T47D (cell line): Measurements from ENCODE around the gene DUSP15.

Source experiments
- DNase-seq, 2 experiments: peaks; one replicate each; pipeline versions ENCODE4 v3.0.0 to v3.0.0-alpha.2; 2011 to 2012; ENCODE audit warnings: low read depth in 1 of 2, low spot score in 1 of 2
- JUND ChIP-seq: IDR thresholded peaks from 2 replicates; pipeline ENCODE4 v1.6.1; 2012; ENCODE audit warnings: low read depth
- in situ Hi-C: cut with HindIII; loops from 2 replicates; pipeline ENCODE4 v1.10.0; 2016; ENCODE audit warnings: low sequenced_read_pairs, low pct_unique_long_range_greater_than_20kb

The DUSP15 gene

GRCh38 chr20:31879143-31879987 is 9.0 kb upstream of the DUSP15 start:
- TF ChIP-seq JUND = no peak
- in situ Hi-C loops = no loop called here
- peak; percentile 99 for DNase-seq

DNA sequence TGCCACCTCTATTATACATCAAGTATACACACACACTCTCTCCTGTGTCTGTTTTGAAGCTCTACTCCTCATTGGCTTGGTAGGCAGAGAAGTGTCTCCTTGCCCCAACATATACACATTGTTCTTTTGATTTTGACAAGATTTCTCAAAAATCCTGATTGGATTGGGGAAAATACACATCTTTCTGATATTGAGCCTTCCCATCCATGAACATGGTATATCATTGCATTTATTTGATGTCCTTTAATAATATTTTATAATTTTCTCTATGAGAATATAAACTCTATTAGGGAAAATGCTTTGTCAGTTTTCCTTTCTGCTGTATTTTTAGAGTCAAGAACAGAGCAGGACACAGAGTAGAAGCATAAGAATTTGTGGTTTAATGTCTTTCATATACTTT is 7.4 kb upstream of the DUSP15 start:
- TF ChIP-seq JUND = no peak
- in situ Hi-C loops = no loop called here
- DNase-seq = no peak

DNA sequence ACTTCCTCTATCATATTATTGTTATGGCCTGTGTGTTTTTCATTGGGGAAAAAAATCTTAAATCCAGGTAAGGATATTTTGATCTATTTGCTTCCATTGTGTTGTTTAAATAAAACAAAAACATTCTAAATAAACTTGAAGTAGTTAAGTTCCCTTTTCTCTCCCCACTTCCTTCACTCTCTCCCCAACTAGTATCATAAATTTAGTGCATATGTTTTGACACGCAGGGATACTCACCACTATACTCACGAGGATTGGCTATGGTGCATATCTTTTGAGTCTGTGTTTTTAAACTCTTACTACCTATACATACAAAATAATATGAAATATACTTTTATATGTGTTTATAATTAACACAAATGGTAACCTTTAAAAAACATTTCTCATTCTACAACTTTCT is 5.3 kb upstream of the DUSP15 start:
- TF ChIP-seq JUND = no peak
- no peak for DNase-seq
- in situ Hi-C loops = no loop called here

DNA sequence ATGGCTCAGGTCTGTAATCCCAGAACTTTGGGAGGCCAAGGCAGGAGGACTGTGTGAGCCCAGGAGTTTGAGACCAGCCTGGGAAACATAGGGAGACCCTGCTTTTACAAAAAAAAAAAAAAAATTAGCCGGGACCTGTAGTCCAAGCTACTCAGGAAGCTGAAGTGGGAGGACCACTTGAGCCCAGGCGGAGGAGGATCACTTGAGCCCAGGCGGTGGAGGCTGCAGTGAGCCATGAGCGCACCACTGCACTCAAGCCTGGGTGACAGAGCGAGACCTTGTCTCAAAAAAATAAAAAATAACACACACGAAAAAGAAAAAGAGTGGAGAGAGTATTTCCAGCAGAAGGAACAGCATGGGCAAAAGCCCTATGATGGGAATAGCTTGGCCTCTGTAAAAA is 2.1 kb upstream of the DUSP15 start:
- in situ Hi-C loops = no loop called here
- no peak for TF ChIP-seq JUND
- no peak for DNase-seq

DNA sequence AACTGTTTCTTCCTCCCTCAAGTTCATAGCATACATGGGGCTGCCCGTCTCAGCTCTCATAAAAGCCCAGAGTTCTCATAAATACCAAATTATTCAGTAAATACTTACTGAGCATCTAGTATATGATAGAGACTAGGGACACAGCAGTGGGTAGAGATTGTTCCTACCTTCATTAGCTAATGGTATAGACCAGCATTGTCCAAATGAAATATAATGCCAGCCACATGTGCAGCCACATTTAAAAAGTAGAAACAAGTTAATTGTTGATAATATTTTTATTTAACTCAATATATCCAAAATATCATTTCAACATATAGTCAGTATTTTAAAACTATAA is 1.3 kb upstream of the DUSP15 start:
- no peak for DNase-seq
- no peak for TF ChIP-seq JUND
- in situ Hi-C loops = no loop called here

GRCh38 chr20:31870726-31871617 is 645 bp upstream of the DUSP15 start:
- TF ChIP-seq JUND = no peak
- in situ Hi-C loops = no loop called here
- DNase-seq = no peak

- no peak for DNase-seq
- TF ChIP-seq JUND = no peak
- in situ Hi-C loops = no loop called here
These were observed 720 bp downstream of the DUSP15 start for GRCh38 chr20:31869673-31869941.

GRCh38 chr20:31868853-31869672 is 1.3 kb downstream of the DUSP15 start:
- no peak for DNase-seq
- TF ChIP-seq JUND = no peak
- in situ Hi-C loops = no loop called here

DNA sequence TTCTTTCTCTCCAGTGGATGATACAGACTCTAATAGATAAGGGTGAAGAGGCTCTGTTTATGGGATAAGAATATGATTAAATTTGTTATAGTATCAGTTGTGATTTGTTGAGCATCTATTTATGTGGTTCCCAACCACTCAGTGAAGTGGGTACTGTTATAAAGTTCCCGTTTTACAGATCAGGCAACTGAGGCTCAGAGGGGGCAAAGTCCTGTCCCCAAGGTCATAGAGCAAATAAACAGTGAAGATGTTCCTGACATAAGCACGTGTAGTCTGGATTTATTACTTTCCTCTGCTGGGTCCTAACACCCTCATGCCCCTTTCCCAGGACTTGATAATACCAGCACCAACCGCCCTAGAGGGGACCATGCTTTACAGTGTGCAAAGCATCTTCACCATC is 4.1 kb downstream of the DUSP15 start:
- no peak for TF ChIP-seq JUND
- in situ Hi-C loops = no loop called here

GRCh38 chr20:31864521-31865400 is 5.6 kb downstream of the DUSP15 start:
- in situ Hi-C loops = no loop called here
- no peak for DNase-seq

More for the DNA sequence above, 4.1 kb downstream of the DUSP15 start:
- no peak for DNase-seq

GRCh38 chr20:31863296-31864085 is 6.8 kb downstream of the DUSP15 start:
- no peak for DNase-seq
- TF ChIP-seq JUND = no peak
- in situ Hi-C loops = no loop called here

More at GRCh38 chr20:31864521-31865400, 5.6 kb downstream of the DUSP15 start:
- no peak for TF ChIP-seq JUND

- in situ Hi-C loops = no loop called here
- no peak for DNase-seq
- TF ChIP-seq JUND = no peak
These were observed 7.8 kb downstream of the DUSP15 start for GRCh38 chr20:31862506-31862905.
